Activated T-helper 1 cell treated with anti-CD3 and anti-CD28 coated beads, Interleukin-12 subunit alpha, Interleukin-12 subunit beta, Interleukin-2, Interleukin-4 antibody, amounts not matched to agents 30 ng/mL and 10 ng/mL and 1 ng/mL, durations not matched to agents 14 hours and 24 hours and 36 hours (primary cell): Measurements from ENCODE around the gene KIAA1328. TPM values are rescaled to one million over a fixed set of nuclear protein-coding genes. Genes with fewer than 3 reads are reported as not detected.

Source experiments
- DNase-seq: peaks from one replicate; pipeline ENCODE4 v3.0.0; 2021; ENCODE audit warnings: low spot score
- H3K27ac Mint-ChIP-seq: one replicate; pipeline ENCODE4 v1.8.0; 2021; ENCODE audit warnings: mild to moderate bottlenecking, mixed read lengths
- H3K27me3 Mint-ChIP-seq: one replicate; pipeline ENCODE4 v1.8.0; 2022; ENCODE audit warnings: mild to moderate bottlenecking, moderate library complexity, mixed read lengths; ENCODE audit not compliant: insufficient read depth
- H3K36me3 Mint-ChIP-seq: one replicate; pipeline ENCODE4 v1.8.0; 2021; ENCODE audit warnings: low read depth, mixed read lengths
- H3K4me1 Mint-ChIP-seq: one replicate; pipeline ENCODE4 v1.8.0; 2021; ENCODE audit warnings: low read depth, mixed read lengths
- H3K4me3 Mint-ChIP-seq: one replicate; pipeline ENCODE4 v1.8.0; 2021; ENCODE audit warnings: mild to moderate bottlenecking, moderate library complexity, mixed read lengths
- H3K9me3 Mint-ChIP-seq: one replicate; pipeline ENCODE4 v1.8.0; 2021; ENCODE audit warnings: mixed read lengths
- intact Hi-C: fragments of 100-400 bp; cut with micrococcal nuclease; formaldehyde crosslinking; loops from one replicate; pipeline ENCODE4 v1.15.1; 2024
- total RNA-seq: library from RNA; stranded (reverse); gene quantifications from 2 replicates; pipeline ENCODE4 v1.2.3, GENCODE V29; 2022

KIAA1328 gene
- total RNA-seq, 1 donor from 2014 or later = 6.7 TPM

DNA sequence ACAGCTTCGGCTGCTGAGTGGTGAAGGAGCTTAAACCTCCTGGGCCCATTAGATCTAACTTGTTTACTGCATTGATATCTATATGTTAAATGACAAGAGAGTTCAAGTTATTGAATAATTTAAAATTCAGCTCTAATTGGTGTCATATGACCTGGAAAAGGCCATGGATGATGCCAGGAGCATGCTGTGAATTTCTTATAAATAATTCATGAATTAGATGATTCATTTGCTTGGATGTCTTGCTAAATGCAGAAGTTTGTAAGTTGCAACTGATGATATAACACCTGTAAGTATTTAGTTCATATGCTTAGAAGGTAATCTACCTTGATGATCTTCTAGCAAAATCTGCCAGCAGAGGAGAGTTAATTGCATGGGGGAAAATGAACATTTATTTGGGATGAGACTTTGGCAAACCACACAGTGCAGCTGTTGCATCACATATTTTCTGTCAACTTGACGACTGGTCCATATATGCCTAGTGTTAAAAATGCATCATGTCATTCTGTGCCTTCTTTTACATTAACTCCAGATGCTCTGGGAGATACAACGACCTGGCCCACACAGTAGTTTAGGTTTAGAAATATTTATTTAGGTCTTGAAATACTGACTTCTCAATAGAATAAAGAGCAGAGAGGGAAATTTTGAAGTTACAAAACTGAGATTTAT, 226.3 kb downstream of the KIAA1328 start:
- intact Hi-C loops = no loop called here
- H3K4me1 Mint-ChIP-seq = no peaks in the 10 kb centered on the region
- H3K27me3 Mint-ChIP-seq = no peaks in the 10 kb centered on the region
- no peak overlapping the region for H3K27ac Mint-ChIP-seq
- peaks cover 33% of the 10 kb centered on the region for H3K9me3 Mint-ChIP-seq
- H3K36me3 Mint-ChIP-seq = no peaks in the 10 kb centered on the region
- no peak overlapping the region for H3K4me3 Mint-ChIP-seq
- DNase-seq = no peak

- Mint-ChIP-seq H3K9me3 (peaks cover 16% of the 10 kb centered on the region), H3K27me3 (no peaks in the 10 kb centered on the region), H3K36me3 (no peaks in the 10 kb centered on the region), H3K4me1 (no peaks in the 10 kb centered on the region), H3K27ac (no peak overlapping the region), H3K4me3 (no peak overlapping the region)
- DNase-seq = no peak
- intact Hi-C loops = no loop called here
Measured at GRCh38 chr18:37064187-37064586, 235.3 kb downstream of the KIAA1328 start.

DNA sequence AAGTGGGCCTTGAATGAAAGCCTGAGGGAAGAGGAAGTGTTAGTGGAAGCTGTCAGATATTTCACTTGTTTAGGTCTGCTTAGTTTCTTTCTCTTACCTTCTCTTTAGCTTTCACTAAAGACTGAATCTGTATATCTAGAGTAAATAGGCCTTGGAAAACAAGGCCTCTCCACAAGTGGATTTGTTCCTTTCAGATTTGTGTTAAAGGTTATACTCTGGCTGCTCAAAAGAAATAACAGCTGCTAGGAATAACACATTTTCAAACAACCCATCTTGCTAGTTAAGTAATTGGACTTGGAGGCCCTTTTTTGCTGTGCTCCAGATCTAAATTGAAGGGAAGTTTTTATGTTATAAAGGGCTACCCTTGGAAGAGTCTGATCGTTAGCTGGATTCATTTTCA, 236.3 kb downstream of the KIAA1328 start:
- Mint-ChIP-seq H3K36me3 (no peaks in the 10 kb centered on the region), H3K4me3 (no peak overlapping the region), H3K27ac (no peak overlapping the region), H3K27me3 (no peaks in the 10 kb centered on the region), H3K4me1 (no peaks in the 10 kb centered on the region), H3K9me3 (peaks cover 22% of the 10 kb centered on the region)
- no peak for DNase-seq
- intact Hi-C loops = no loop called here

GRCh38 chr18:37084912-37085311, 256.0 kb downstream of the KIAA1328 start:
- no peaks in the 10 kb centered on the region for H3K36me3 Mint-ChIP-seq
- H3K4me1 Mint-ChIP-seq = no peaks in the 10 kb centered on the region
- intact Hi-C loops = no loop called here
- H3K9me3 Mint-ChIP-seq = peaks cover 15% of the 10 kb centered on the region
- no peak overlapping the region for H3K27ac Mint-ChIP-seq
- H3K27me3 Mint-ChIP-seq = no peaks in the 10 kb centered on the region
- DNase-seq = no peak
- no peak overlapping the region for H3K4me3 Mint-ChIP-seq

GRCh38 chr18:37085362-37085761, 256.4 kb downstream of the KIAA1328 start:
- intact Hi-C loops = no loop called here
- Mint-ChIP-seq H3K27me3 (no peaks in the 10 kb centered on the region), H3K27ac (no peak overlapping the region), H3K4me3 (no peak overlapping the region), H3K9me3 (peaks cover 15% of the 10 kb centered on the region), H3K36me3 (no peaks in the 10 kb centered on the region), H3K4me1 (no peaks in the 10 kb centered on the region)
- no peak for DNase-seq

- no peak for DNase-seq
- no peaks in the 10 kb centered on the region for H3K27me3 Mint-ChIP-seq
- intact Hi-C loops = no loop called here
- H3K4me3 Mint-ChIP-seq = no peak overlapping the region
- peaks cover 38% of the 10 kb centered on the region for H3K9me3 Mint-ChIP-seq
- no peaks in the 10 kb centered on the region for H3K4me1 Mint-ChIP-seq
- no peaks in the 10 kb centered on the region for H3K36me3 Mint-ChIP-seq
- H3K27ac Mint-ChIP-seq = no peak overlapping the region
Measured at GRCh38 chr18:37107748-37108522, 279.0 kb downstream of the KIAA1328 start.

DNA sequence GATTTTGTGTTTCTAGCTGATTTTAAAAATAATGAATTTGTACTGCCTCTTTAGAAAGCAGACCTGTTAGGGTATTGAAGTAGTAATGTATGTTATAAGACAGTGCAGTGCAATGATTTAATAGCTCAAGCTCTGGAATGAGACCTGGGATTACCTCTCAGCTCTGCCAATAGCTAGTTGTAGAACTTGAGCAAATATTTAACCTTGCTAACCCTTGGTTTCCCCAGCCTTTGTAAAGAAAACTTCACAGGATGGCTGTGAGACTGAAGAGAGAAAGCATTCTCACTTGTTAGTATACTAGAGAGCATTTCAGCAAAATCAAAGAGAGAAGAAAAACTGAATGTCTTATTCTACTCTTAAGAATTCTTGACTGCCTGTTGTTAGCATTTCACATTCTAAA, 293.9 kb downstream of the KIAA1328 start:
- no peaks in the 10 kb centered on the region for H3K27me3 Mint-ChIP-seq
- no peak for DNase-seq
- intact Hi-C loops = no loop called here
- no peaks in the 10 kb centered on the region for H3K36me3 Mint-ChIP-seq
- no peaks in the 10 kb centered on the region for H3K4me1 Mint-ChIP-seq
- no peak overlapping the region for H3K27ac Mint-ChIP-seq
- H3K4me3 Mint-ChIP-seq = no peak overlapping the region
- H3K9me3 Mint-ChIP-seq = peaks cover 5% of the 10 kb centered on the region

DNA sequence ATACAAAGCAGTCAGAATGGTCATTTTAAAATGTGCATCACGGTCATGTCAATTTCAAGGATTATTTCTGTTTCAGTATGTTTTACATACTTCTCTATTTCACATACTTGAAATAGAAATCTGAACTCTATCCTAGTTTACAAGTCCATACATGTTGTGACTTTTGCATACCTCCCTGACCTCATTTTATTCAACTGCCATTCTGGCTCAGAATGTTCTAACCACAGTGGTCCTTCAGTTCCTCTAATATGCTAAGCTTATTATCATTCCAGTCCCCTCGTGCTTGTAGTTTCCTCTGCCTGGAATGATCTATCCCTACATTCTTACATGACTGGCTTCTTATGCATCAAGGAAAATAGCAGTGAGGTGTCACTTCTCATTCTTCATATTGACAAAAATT, 295.6 kb downstream of the KIAA1328 start:
- Mint-ChIP-seq H3K36me3 (no peaks in the 10 kb centered on the region), H3K9me3 (no peaks in the 10 kb centered on the region), H3K27me3 (no peaks in the 10 kb centered on the region), H3K4me3 (no peak overlapping the region), H3K4me1 (no peaks in the 10 kb centered on the region), H3K27ac (no peak overlapping the region)
- no peak for DNase-seq
- intact Hi-C loops = no loop called here

DNA sequence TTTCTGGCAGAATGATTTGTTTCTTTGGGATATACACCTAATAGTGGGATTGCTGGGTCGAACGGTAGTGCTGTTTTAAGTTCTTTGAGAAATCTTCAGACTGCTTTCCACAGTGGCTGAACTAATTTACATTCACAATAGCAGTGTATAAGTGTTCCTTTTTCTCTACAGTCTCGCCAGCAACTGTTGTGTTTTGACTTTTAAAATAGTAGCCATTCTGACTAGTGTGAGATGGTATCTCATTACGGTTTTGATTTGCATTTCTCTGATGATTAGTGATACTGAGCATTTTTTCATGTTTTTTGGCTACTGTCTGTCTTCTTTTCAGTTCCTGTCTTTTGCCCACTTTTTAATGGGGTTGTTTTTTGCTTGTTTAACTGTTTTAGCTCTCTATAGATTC, 306.2 kb downstream of the KIAA1328 start:
- intact Hi-C loops = no loop called here
- Mint-ChIP-seq H3K4me3 (no peak overlapping the region), H3K9me3 (peaks cover 6% of the 10 kb centered on the region), H3K27ac (no peak overlapping the region), H3K27me3 (no peaks in the 10 kb centered on the region), H3K36me3 (no peaks in the 10 kb centered on the region), H3K4me1 (no peaks in the 10 kb centered on the region)
- no peak for DNase-seq

DNA sequence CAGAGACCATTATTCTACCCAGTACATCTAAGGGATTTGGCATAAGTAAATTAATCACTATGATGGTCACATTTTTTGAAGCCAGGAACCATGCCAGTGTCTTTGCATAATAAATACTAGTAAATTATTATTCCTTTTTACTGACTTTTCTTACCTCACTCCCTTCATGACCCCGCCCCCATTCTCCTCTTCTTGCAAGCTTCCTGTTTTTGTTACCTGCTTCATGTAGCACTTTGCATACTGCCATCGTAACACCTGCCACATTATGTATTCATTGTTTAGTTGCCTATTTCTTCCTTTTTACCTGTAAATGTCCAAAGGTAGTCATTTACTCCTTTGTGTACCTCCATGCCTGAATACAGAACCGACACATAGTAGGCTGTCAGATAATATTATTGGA, 309.5 kb downstream of the KIAA1328 start:
- H3K27me3 Mint-ChIP-seq = no peaks in the 10 kb centered on the region
- H3K9me3 Mint-ChIP-seq = peaks cover 6% of the 10 kb centered on the region
- no peaks in the 10 kb centered on the region for H3K36me3 Mint-ChIP-seq
- no peaks in the 10 kb centered on the region for H3K4me1 Mint-ChIP-seq
- DNase-seq = no peak
- intact Hi-C loops = no loop called here
- no peak overlapping the region for H3K4me3 Mint-ChIP-seq
- H3K27ac Mint-ChIP-seq = no peak overlapping the region

GRCh38 chr18:37139876-37140275, 310.9 kb downstream of the KIAA1328 start:
- H3K9me3 Mint-ChIP-seq = peaks cover 3% of the 10 kb centered on the region
- H3K27me3 Mint-ChIP-seq = no peaks in the 10 kb centered on the region
- H3K4me3 Mint-ChIP-seq = no peak overlapping the region
- intact Hi-C loops = no loop called here
- no peaks in the 10 kb centered on the region for H3K4me1 Mint-ChIP-seq
- H3K36me3 Mint-ChIP-seq = no peaks in the 10 kb centered on the region
- DNase-seq = no peak
- no peak overlapping the region for H3K27ac Mint-ChIP-seq

- no peak overlapping the region for H3K4me3 Mint-ChIP-seq
- intact Hi-C loops = no loop called here
- no peak overlapping the region for H3K27ac Mint-ChIP-seq
- no peaks in the 10 kb centered on the region for H3K9me3 Mint-ChIP-seq
- no peaks in the 10 kb centered on the region for H3K4me1 Mint-ChIP-seq
- H3K27me3 Mint-ChIP-seq = no peaks in the 10 kb centered on the region
- no peaks in the 10 kb centered on the region for H3K36me3 Mint-ChIP-seq
- no peak for DNase-seq
Measured at GRCh38 chr18:37144921-37145320, 316.0 kb downstream of the KIAA1328 start.

DNA sequence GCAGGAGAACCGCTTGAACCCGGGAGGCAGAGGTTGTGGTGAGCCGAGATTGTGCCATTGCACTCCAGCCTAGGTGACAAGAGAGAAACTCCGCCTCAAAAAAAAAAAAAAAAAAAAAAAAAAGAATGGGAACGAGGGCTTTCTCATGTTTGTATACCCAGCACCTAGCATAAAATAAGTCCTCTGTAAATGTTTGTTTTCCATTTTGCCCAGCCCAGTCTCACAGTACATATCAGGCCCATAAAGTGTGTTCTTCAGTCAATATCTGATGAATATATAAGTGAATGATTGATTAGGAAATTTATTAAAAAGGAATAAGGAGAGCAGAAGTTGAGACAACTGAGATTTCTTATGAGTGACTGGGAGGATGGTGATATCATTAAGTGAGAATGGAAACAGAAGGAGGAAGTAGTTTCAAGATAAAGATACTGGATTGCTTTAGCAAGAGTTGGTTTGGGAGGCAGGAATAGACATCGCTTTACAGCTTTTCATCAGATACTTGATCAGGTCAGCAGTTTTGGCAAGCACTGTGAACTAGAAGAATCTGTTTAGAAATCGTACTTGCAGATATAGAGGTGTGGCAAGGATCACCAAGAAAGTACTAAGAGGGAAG, 327.5 kb downstream of the KIAA1328 start:
- no peak for DNase-seq
- no peaks in the 10 kb centered on the region for H3K4me1 Mint-ChIP-seq
- H3K36me3 Mint-ChIP-seq = no peaks in the 10 kb centered on the region
- intact Hi-C loops = no loop called here
- H3K9me3 Mint-ChIP-seq = no peaks in the 10 kb centered on the region
- H3K4me3 Mint-ChIP-seq = no peak overlapping the region
- H3K27ac Mint-ChIP-seq = no peak overlapping the region
- H3K27me3 Mint-ChIP-seq = no peaks in the 10 kb centered on the region
